HG03469 (cell line): Measurements from ENCODE around the gene NPIPB8.
"Not testable (repeated sequence)": the region's sequence is repeated elsewhere in the genome, so short reads cannot be mapped to it uniquely, and the experiment has no call there.

Experiments used
- ATAC-seq: cut with Tn5 transposase; IDR thresholded peaks from one replicate; pipeline ENCODE4 v1.9.1; 2021; ENCODE audit warnings: mild to moderate bottlenecking, moderate library complexity, moderate number of reproducible peaks; ENCODE audit not compliant: unreplicated experiment

The NPIPB8 gene

GRCh38 chr16:28637765-28638164 lies at the start of gene NPIPB8:
TSS of gene NPIPB8 (plus strand) at chr16:28638065. CDS start at chr16:28638361, 296 bp downstream.
- ATAC-seq, result not testable (repeated sequence)

GRCh38 chr16:28589069-28589468 lies 48.8 kb upstream of the NPIPB8 start:
- no peak for ATAC-seq

GRCh38 chr16:28589930-28590329 lies 47.9 kb upstream of the NPIPB8 start:
- ATAC-seq, result no peak

GRCh38 chr16:28590384-28591340 lies 47.2 kb upstream of the NPIPB8 start:
- no peak for ATAC-seq

GRCh38 chr16:28591355-28591754 lies 46.5 kb upstream of the NPIPB8 start:
- no peak for ATAC-seq

- no peak for ATAC-seq
Observed at GRCh38 chr16:28592511-28592910, 45.4 kb upstream of the NPIPB8 start.

GRCh38 chr16:28592979-28593553 lies 44.8 kb upstream of the NPIPB8 start:
- no peak for ATAC-seq

- not testable (repeated sequence) for ATAC-seq
Observed at GRCh38 chr16:28595451-28595850, 42.4 kb upstream of the NPIPB8 start.

- no peak for ATAC-seq
Observed at GRCh38 chr16:28596115-28596630, 41.7 kb upstream of the NPIPB8 start.

- no peak for ATAC-seq
Observed at GRCh38 chr16:28596840-28597691, 40.8 kb upstream of the NPIPB8 start, which contains the start of gene SULT1A2. TSS of gene SULT1A2 (minus strand) at chr16:28597050. CDS start at chr16:28595930, 1,120 bp downstream.

- no peak for ATAC-seq
Observed at GRCh38 chr16:28597692-28598261, 40.1 kb upstream of the NPIPB8 start.

GRCh38 chr16:28599377-28600285 lies 38.2 kb upstream of the NPIPB8 start:
- ATAC-seq, result not testable (repeated sequence)

GRCh38 chr16:28600965-28601364 lies 36.9 kb upstream of the NPIPB8 start:
- ATAC-seq, result not testable (repeated sequence)

GRCh38 chr16:28601589-28601988 lies 36.3 kb upstream of the NPIPB8 start:
- ATAC-seq, result not testable (repeated sequence)

GRCh38 chr16:28602062-28602461 lies 35.8 kb upstream of the NPIPB8 start:
- ATAC-seq, result not testable (repeated sequence)

- no peak for ATAC-seq
Observed at GRCh38 chr16:28602529-28602928, 35.3 kb upstream of the NPIPB8 start.

GRCh38 chr16:28603381-28604185 lies 34.3 kb upstream of the NPIPB8 start:
- no peak for ATAC-seq

GRCh38 chr16:28604186-28604565 lies 33.7 kb upstream of the NPIPB8 start:
- ATAC-seq, result no peak
